Activated naive CD8-positive, alpha-beta T cell treated with anti-CD3 and anti-CD28 coated beads, Interleukin-2, amount 10 ng/mL, durations not matched to agents 7 days and 5 days (primary cell): Measurements from ENCODE around the gene CAMSAP1. TPM values are rescaled to one million over a fixed set of nuclear protein-coding genes. Genes with fewer than 3 reads are reported as not detected.

Experiments
- ATAC-seq: fragments of 150-1000 bp; cut with Tn5 transposase; one replicate; pipeline ENCODE4 v1.10.0; 2021; ENCODE audit warnings: low read depth, moderate library complexity
- POLR2A ChIA-PET: fragments of 350-600 bp; sonication (Branson Sonifier 250); formaldehyde crosslinking; loops from one replicate; lab custom pipeline; 2021; ENCODE audit warnings: antibody characterized with exemption; lab: Charles Lee
- DNase-seq: peaks from one replicate; pipeline ENCODE4 v3.0.0; 2021
- H3K27ac Mint-ChIP-seq: one replicate; pipeline ENCODE4 v1.8.0; 2022; ENCODE audit warnings: mild to moderate bottlenecking, mixed read lengths
- H3K27me3 Mint-ChIP-seq: one replicate; pipeline ENCODE4 v1.8.0; 2022; ENCODE audit warnings: mild to moderate bottlenecking, moderate library complexity, mixed read lengths
- H3K36me3 Mint-ChIP-seq: one replicate; pipeline ENCODE4 v1.8.0; 2021; ENCODE audit warnings: mild to moderate bottlenecking, mixed read lengths
- H3K4me1 Mint-ChIP-seq: one replicate; pipeline ENCODE4 v1.8.0; 2021; ENCODE audit warnings: mixed read lengths
- H3K4me3 Mint-ChIP-seq: one replicate; pipeline ENCODE4 v1.8.0; 2022; ENCODE audit warnings: mild to moderate bottlenecking, moderate library complexity, mixed read lengths
- H3K9me3 Mint-ChIP-seq: one replicate; pipeline ENCODE4 v1.8.0; 2021; ENCODE audit warnings: mixed read lengths
- total RNA-seq, 2 experiments: library from RNA; stranded (reverse); gene quantifications; one replicate each; pipeline ENCODE4 v1.2.3, GENCODE V29; 2021

The CAMSAP1 gene
- total RNA-seq, 2 experiments from 2014 or later: 32.5 to 35.4 TPM

DNA sequence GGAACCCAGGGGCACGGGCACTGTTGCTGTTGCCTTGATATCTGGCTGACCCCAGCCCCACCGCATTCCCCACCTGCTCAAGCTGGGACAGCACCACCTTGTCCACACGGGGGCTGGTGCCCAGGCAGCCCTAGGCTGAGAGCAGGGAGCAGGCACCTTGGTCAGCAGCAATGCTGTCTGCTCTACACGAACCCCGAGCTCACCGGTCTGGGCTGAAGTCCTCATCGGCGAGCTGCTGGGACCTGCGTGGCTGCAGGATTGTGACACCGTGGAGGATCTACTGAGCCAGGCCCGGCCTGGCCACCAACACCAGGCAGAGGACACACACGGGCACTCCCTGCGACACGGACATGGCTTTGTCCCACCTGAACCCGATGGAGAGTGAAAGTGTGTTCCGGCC lies 127.3 kb downstream of the CAMSAP1 start:
- no peaks in the 10 kb centered on the region for H3K4me1 Mint-ChIP-seq
- H3K27me3 Mint-ChIP-seq: no peaks in the 10 kb centered on the region
- no peaks in the 10 kb centered on the region for H3K36me3 Mint-ChIP-seq
- H3K9me3 Mint-ChIP-seq: no peaks in the 10 kb centered on the region
- ATAC-seq (no peak), DNase-seq (no peak)
- H3K4me3 Mint-ChIP-seq: no peak overlapping the region
- POLR2A ChIA-PET: no interaction called here
- H3K27ac Mint-ChIP-seq: no peak overlapping the region

DNA sequence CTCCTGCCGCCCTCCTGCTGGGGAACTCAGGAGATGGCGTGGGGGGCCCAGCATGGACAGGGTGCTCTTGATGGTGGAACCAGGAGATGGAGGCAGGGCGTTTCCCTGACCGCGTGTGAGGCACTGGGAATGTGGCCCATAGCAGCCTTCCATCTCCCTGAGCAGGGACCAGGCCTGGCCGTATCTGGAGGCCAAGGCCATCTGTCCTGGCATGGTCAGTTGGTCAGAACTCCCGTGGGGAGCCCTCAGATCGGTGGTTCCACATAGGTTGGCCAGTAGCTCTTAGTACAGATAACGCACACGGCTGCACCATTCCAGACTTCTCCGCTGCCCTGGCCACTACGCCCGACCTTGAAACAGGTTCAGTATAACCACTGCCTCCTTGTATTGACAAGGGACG lies 127.8 kb downstream of the CAMSAP1 start:
- no peaks in the 10 kb centered on the region for H3K36me3 Mint-ChIP-seq
- H3K4me1 Mint-ChIP-seq: no peaks in the 10 kb centered on the region

DNA sequence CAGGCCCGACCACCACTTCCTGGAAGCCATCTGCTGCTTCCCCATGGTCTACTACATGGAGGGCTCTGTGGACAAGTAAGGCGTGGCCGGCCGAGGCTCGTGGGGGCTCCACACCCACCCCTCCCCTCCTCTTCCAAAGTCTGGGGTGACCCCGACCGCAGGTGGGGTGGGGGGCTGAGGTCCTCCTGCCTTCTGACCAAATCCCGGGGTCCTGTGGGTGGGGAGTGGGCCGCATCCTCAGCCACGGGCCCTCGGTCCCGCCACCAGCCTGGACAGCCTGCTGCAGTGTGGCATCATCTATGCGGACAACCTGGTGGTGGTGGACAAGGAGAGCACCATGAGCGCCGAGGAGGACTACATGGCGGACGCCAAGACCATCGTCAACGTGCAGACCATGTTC lies 128.9 kb downstream of the CAMSAP1 start:
- ATAC-seq: no peak
- POLR2A ChIA-PET: no interaction called here
- no peak for DNase-seq
- H3K9me3 Mint-ChIP-seq: no peaks in the 10 kb centered on the region
- no peaks in the 10 kb centered on the region for H3K36me3 Mint-ChIP-seq
- H3K4me1 Mint-ChIP-seq: no peaks in the 10 kb centered on the region
- H3K27me3 Mint-ChIP-seq: no peaks in the 10 kb centered on the region
- no peak overlapping the region for H3K27ac Mint-ChIP-seq
- no peak overlapping the region for H3K4me3 Mint-ChIP-seq

More for the DNA sequence above, 127.8 kb downstream of the CAMSAP1 start:
- H3K9me3 Mint-ChIP-seq: no peaks in the 10 kb centered on the region
- POLR2A ChIA-PET: no interaction called here
- no peak overlapping the region for H3K27ac Mint-ChIP-seq
- DNase-seq (no peak), ATAC-seq (no peak)
- no peak overlapping the region for H3K4me3 Mint-ChIP-seq
- no peaks in the 10 kb centered on the region for H3K27me3 Mint-ChIP-seq

DNA sequence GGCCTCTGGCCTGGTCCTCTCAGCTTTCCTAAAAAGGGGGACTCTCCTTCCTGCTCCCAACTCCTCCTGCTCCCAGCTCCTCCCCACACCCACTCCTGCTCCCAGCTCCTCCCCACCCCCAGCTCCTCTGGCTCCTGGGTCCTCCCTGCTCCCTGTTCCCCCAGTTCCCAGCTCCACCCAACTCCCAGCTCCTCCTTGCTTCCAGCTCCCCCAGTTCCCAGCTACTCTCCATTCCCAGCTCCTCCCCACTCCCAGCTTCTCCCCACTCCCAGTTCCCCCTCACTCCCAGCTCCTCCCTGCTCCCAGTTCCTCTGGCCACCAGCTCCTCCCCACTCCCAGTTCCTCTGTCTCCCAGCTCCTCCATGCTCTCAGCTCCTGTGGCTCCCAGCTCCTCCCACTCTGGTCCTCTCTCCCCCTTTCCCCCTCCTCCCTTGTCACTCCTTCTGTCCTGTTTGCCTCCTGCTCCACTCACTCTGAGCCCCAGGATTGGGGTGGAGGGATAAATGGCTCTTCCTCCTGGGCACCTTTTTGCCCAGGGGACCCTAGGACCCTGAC lies 129.6 kb downstream of the CAMSAP1 start:
- POLR2A ChIA-PET: no interaction called here
- Mint-ChIP-seq H3K4me3 (no peak overlapping the region), H3K27ac (no peak overlapping the region)

DNA sequence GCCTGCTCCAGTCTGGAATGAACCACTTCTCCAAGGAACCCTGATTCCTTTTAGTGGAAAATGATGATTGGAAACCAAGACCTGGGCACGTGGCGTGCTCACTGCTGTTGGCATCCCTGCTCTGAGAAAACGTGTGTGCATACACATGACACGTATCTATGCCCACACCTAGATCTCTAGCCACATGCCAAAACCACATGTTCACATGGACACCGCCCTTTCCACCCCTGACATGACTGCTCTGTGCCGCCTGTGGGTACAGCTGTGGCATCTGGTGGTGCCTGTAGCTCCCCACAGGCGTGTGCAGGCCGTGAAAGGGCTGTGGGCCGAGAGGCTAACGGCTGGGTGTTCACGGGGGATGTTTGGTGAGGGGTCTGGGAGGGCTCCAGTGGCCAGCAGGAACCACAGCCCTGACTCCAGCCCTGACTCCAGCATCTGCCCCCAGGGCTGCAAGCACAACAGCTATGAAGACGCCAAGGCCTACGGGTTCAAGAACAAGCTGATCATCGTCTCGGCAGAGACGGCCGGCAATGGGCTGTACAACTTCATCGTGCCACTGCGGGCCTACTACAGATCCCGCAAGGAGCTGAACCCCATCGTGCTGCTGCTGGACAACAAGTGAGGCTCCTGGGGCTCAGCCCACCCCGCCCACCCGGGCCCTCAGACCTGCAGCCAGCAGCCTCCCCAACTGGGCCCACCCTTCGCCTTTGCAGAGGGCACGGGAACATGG lies 130.3 kb downstream of the CAMSAP1 start:
- H3K36me3 Mint-ChIP-seq: no peaks in the 10 kb centered on the region
- DNase-seq: no peak
- no peak overlapping the region for H3K27ac Mint-ChIP-seq
- no peaks in the 10 kb centered on the region for H3K27me3 Mint-ChIP-seq
- no peak for ATAC-seq
- POLR2A ChIA-PET: no interaction called here
- no peak overlapping the region for H3K4me3 Mint-ChIP-seq
- no peaks in the 10 kb centered on the region for H3K4me1 Mint-ChIP-seq
- no peaks in the 10 kb centered on the region for H3K9me3 Mint-ChIP-seq

More for the DNA sequence above, 129.6 kb downstream of the CAMSAP1 start:
- Mint-ChIP-seq H3K36me3 (no peaks in the 10 kb centered on the region), H3K4me1 (no peaks in the 10 kb centered on the region), H3K9me3 (no peaks in the 10 kb centered on the region), H3K27me3 (no peaks in the 10 kb centered on the region)
- ATAC-seq (no peak), DNase-seq (no peak)

DNA sequence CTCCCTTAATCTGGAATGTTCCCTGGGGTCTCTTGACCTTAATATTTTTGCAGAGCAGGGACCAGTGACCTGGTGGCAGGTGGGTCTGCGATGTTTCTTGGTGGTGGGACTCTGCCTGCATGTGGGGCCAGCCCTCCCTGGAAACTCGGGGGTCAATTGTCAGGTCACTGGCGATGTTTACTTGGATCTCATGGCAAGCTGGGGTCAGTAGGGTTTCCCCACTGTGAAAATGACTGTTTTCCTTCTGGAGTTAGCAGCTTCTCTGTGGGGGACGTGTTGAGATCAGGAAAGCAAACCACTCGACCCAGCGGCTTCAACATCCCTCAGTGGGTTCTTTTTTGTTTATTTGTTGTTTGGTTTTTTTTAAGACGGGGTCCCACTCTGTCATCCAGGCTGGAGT lies 131.4 kb downstream of the CAMSAP1 start:
- Mint-ChIP-seq H3K27ac (no peak overlapping the region), H3K4me3 (no peak overlapping the region), H3K4me1 (no peaks in the 10 kb centered on the region), H3K27me3 (no peaks in the 10 kb centered on the region), H3K36me3 (no peaks in the 10 kb centered on the region), H3K9me3 (no peaks in the 10 kb centered on the region)
- DNase-seq (no peak), ATAC-seq (no peak)
- POLR2A ChIA-PET: no interaction called here

DNA sequence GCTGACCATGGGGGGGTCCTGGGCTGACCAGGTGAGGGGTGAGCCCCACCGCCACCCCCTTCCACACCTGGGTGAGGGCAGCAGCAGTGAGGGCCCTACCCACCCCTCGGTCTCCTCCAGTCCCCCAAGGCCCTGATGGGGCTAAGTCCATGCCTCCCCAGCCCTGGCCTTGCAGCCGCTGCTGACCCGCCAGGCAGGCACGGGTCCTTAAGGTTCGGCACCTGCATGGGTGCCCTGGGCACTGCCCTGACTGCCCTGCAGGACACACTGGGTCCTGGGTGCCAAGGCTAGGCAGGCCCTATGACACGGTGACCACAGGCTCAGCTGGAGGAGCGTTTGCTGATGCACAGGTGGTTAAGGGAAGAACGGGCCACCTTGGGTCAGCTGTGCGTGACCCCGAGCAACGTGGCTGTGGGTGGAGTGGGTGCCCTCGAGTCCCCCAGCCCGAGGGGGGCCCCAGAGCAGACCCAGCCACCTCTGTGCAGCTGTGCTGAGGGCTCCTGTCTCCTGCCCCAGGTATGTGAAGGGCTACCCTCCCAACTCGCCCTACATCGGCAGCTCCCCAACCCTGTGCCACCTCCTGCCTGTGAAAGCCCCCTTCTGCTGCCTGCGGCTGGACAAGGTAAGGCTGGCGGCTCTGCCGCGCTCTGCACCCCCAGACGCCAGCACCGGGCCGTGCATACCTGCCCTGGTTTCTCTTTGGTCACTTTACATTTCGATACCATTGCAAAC lies 132.4 kb downstream of the CAMSAP1 start:
- H3K4me3 Mint-ChIP-seq: no peak overlapping the region
- POLR2A ChIA-PET: no interaction called here
- H3K27me3 Mint-ChIP-seq: no peaks in the 10 kb centered on the region
- H3K36me3 Mint-ChIP-seq: no peaks in the 10 kb centered on the region
- no peak overlapping the region for H3K27ac Mint-ChIP-seq
- ATAC-seq (no peak), DNase-seq (no peak)
- no peaks in the 10 kb centered on the region for H3K9me3 Mint-ChIP-seq
- H3K4me1 Mint-ChIP-seq: no peaks in the 10 kb centered on the region

DNA sequence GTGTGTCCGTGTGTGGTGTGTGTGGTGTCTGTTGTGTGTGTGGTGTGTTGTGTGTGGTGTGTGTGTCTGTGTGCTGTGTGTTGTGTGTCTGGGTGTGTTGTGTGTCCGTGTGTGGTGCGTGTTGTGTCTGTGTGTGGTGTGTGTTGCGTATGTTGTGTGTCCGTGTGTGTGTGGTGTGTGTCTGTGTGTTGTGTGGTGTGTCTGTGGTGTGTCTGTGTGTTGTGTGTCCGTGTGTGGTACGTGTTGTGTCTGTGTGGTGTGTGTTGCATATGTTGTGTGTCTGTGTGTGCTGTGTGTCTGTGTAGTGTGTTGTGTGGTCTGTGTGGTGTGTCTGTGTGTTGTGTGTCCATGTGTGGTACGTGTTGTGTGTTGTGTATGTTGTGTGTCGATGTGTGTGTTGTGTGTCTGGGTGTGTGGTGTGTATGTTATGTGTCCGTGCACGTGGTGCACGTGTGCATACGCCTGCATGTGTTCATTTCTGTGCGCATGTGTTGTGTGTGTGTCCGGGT lies 133.1 kb downstream of the CAMSAP1 start:
- H3K4me3 Mint-ChIP-seq: no peak overlapping the region
- H3K4me1 Mint-ChIP-seq: no peaks in the 10 kb centered on the region
- POLR2A ChIA-PET: no interaction called here
- no peak overlapping the region for H3K27ac Mint-ChIP-seq
- no peaks in the 10 kb centered on the region for H3K27me3 Mint-ChIP-seq
- no peak for DNase-seq
- ATAC-seq: no peak
- no peaks in the 10 kb centered on the region for H3K36me3 Mint-ChIP-seq
- H3K9me3 Mint-ChIP-seq: no peaks in the 10 kb centered on the region

DNA sequence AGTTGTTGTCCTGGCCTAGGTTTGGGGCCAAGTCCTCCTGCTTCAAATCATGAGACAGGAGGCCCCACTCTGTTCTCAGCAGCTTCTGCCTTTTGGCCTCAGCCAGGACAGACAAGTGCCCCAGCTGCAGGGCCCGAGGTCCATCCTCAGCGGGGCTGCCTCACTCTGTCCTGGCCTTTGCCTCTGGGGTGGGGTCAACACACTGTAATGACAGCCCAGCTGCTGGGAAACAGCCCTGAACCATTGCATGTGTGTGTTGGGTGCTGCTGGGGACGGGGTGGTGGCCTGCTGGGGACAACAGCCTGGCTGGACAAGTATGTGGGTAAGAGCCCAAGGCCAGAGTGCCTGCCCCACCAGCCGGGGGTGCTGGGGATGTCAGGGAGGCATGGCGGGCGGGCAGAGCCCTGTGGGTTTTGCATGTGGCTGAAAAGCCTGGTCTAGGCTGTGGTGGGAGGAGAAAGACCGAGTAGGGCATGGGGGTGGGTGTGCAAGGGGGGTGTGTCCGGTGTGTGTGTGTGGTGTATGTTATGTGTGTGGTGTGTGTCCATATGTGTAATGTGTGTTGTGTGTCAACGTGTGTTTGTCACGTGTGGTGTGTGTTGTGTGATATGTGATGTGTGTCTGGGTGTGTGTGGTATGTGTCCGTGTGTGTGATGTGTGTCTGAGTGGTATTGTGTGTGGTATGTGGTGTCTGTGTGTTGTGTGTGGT lies 133.7 kb downstream of the CAMSAP1 start:
- Mint-ChIP-seq H3K27me3 (no peaks in the 10 kb centered on the region), H3K27ac (no peak overlapping the region), H3K36me3 (no peaks in the 10 kb centered on the region), H3K9me3 (no peaks in the 10 kb centered on the region), H3K4me3 (no peak overlapping the region), H3K4me1 (no peaks in the 10 kb centered on the region)
- POLR2A ChIA-PET: no interaction called here
- DNase-seq: no peak
- no peak for ATAC-seq

DNA sequence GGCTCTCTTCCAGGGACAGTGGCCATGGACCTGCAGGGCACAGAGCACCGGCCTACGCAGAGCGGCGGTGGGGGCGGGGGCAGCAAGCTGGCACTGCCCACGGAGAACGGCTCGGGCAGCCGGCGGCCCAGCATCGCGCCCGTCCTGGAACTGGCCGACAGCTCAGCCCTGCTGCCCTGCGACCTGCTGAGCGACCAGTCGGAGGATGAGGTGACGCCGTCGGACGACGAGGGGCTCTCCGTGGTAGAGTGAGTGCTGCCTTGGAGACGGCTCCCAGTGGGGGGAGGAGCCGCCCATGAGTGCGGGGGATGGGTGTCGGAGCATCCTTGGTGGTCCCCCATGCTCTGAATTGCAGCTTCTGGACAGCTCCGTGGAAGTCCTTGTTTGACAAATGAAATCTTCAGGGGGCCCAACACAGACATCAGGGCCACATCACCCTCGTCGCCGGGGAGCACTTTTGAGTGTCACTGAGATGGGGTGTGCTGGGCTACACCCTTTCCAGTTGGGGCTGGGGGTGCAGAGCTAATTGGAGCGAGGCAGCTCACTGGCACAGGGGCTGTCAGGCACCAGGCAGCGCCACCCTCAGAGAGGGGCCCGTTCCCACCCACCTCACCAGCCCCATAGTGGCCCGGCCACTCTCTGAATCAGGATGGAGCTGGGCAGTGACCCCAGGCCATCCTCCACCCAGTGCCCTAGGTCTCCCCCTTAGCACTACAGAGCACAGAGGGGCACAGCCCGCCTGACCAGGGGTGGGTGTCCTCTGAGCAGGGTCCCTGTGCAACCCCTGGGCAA lies 134.4 kb downstream of the CAMSAP1 start:
- Mint-ChIP-seq H3K27me3 (no peaks in the 10 kb centered on the region), H3K36me3 (no peaks in the 10 kb centered on the region)

DNA sequence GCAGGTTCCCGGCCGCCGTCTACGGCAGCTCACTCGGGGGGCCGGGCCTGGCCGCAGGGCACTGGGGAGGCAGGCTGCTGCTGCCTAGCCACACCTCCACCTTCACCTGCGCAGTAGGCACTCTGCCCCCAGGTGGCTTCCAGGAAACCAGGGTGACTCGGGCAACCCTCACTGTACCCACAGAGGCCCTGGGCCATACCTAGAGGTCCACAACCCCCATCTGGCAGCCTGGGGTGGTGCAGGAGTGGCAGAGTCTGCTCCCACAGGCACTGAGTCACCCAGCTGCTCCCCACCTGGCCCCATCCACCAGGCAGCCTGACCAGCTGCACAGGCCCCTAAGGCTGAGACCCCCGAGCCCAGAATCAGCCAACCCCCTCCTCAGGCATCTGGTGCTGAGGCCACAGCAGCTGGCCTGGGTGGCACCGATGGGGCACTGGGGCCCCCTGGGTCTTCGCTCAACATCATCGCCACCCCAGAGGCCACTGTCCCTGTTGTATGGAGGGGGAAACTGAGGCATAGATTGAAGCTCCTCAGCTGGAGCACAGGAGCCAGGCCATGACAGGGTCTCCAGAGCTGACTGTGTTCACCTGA lies 135.2 kb downstream of the CAMSAP1 start:
- Mint-ChIP-seq H3K4me3 (no peak overlapping the region), H3K27me3 (no peaks in the 10 kb centered on the region), H3K27ac (no peak overlapping the region), H3K4me1 (no peaks in the 10 kb centered on the region), H3K9me3 (peaks cover 2% of the 10 kb centered on the region), H3K36me3 (no peaks in the 10 kb centered on the region)
- POLR2A ChIA-PET: no interaction called here
- DNase-seq: no peak
- no peak for ATAC-seq

More for the DNA sequence above, 134.4 kb downstream of the CAMSAP1 start:
- Mint-ChIP-seq H3K4me1 (no peaks in the 10 kb centered on the region), H3K4me3 (no peak overlapping the region), H3K9me3 (no peaks in the 10 kb centered on the region), H3K27ac (no peak overlapping the region)
- no peak for ATAC-seq
- DNase-seq: no peak
- POLR2A ChIA-PET: no interaction called here

DNA sequence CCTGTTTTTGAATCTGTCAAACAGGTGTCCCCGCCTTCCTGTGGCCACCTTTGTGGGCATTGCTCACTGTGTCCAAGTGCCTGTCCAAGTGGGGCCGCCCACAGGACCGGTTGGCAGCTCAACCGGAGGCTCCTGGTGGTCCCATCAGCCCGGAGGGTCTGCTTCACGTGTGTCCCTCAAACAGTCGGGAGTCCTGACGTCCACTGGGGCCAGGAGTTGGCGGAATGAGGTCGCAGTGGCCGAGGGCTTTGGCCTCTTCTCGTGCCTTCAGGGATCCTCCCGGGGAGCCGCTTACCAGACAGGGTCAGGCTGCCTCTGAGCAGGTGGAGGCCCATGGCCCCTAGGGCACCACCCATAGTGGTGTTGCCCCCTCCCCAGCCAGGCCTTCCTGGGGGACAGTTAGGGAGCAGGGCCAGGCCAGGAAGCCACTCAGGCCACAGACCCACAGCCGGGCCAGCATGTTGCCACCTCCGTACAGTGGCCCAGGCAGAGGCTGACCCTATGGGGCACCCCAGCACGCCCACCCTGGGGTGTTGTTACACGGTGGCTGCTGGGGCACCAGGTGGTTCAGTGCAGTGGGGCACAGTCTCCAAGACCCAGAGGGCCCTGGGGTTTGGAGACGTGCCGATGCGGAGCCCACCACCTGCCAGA lies 135.8 kb downstream of the CAMSAP1 start:
- Mint-ChIP-seq H3K27ac (no peak overlapping the region), H3K4me1 (no peaks in the 10 kb centered on the region), H3K36me3 (no peaks in the 10 kb centered on the region), H3K9me3 (peaks cover 4% of the 10 kb centered on the region), H3K4me3 (no peak overlapping the region), H3K27me3 (no peaks in the 10 kb centered on the region)
- ATAC-seq (no peak), DNase-seq (no peak)
- POLR2A ChIA-PET: no interaction called here
